Activated gamma-delta T cell treated with Interleukin-2 at 50 U/mL for 16 hours (primary cell): ENCODE results near the gene COL16A1.

ENCODE experiments used
- DNase-seq: peaks from one replicate; pipeline ENCODE4 v3.0.0-alpha.2; 2020

The COL16A1 gene

GRCh38 chr1:31644560-31645273 lies 59.1 kb downstream of the COL16A1 start, which contains the start of gene PEF1:
Gene PEF1 (minus strand): TSS chr1:31644876. CDS start chr1:31644864, 12 bp downstream.
- peak; percentile 99 for DNase-seq

GRCh38 chr1:31643976-31644559 lies 59.7 kb downstream of the COL16A1 start:
- no peak for DNase-seq

- DNase-seq, result no peak
Observed at GRCh38 chr1:31642897-31643296, 60.9 kb downstream of the COL16A1 start.

GRCh38 chr1:31642366-31642765 lies 61.5 kb downstream of the COL16A1 start:
- DNase-seq, result no peak

GRCh38 chr1:31640964-31641363 lies 62.9 kb downstream of the COL16A1 start:
- no peak for DNase-seq

GRCh38 chr1:31640179-31640578 lies 63.6 kb downstream of the COL16A1 start:
- no peak for DNase-seq

GRCh38 chr1:31639543-31639942 lies 64.3 kb downstream of the COL16A1 start:
- DNase-seq, result no peak

GRCh38 chr1:31637915-31638673 lies 65.7 kb downstream of the COL16A1 start:
- no peak for DNase-seq

GRCh38 chr1:31633117-31633516 lies 70.7 kb downstream of the COL16A1 start:
- DNase-seq, result no peak

- no peak for DNase-seq
Observed at GRCh38 chr1:31632649-31633048, 71.2 kb downstream of the COL16A1 start.

GRCh38 chr1:31628931-31629556 lies 74.8 kb downstream of the COL16A1 start:
- no peak for DNase-seq

GRCh38 chr1:31627930-31628559 lies 75.8 kb downstream of the COL16A1 start:
- DNase-seq, result no peak

GRCh38 chr1:31627301-31627929 lies 76.4 kb downstream of the COL16A1 start:
- no peak for DNase-seq

GRCh38 chr1:31626223-31627207 lies 77.3 kb downstream of the COL16A1 start:
- no peak for DNase-seq

GRCh38 chr1:31625561-31626222 lies 78.1 kb downstream of the COL16A1 start:
- no peak for DNase-seq

- no peak for DNase-seq
Observed at GRCh38 chr1:31624731-31625514, 78.9 kb downstream of the COL16A1 start.

GRCh38 chr1:31624309-31624708 lies 79.5 kb downstream of the COL16A1 start:
- no peak for DNase-seq

- no peak for DNase-seq
Observed at GRCh38 chr1:31623365-31623764, 80.5 kb downstream of the COL16A1 start.

- DNase-seq, result no peak
Observed at GRCh38 chr1:31621847-31622730, 81.7 kb downstream of the COL16A1 start.
